Measurements from ENCODE around the gene CLEC16A. TPM values are rescaled to one million over a fixed set of nuclear protein-coding genes. Genes with fewer than 3 reads are reported as not detected.

Gene CLEC16A
- total and polyA plus RNA-seq, 9 of the 15 experiments (the other 6 are each of a cell fraction or from before 2014, with no cell fraction given) = 1.00 to 22.3 (median 10.0) TPM

DNA sequence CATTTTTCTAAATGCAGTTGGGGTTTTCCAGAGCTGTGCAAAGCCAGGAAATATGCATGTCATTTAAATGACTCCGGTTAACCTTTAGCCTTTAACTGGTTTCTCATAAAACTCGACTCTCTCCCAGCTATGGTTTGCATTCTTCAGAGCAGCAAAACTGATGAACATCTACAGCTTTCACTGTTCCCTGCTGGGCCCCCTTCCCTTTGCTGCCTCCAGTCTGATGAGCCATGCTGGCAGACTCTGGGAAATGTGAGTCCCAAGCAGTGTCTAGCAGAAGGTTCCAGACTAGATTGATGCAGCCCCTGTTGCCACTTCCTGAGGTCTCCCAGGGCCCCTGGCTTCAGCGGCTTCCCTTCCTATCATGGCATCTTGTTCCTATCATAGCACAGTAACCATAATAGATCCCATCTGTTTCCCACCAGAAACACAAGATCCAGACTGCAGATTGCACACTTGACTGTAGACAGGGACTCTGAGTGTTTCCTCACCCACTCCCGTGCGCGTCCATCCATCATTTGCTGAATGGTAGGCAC lies 135.4 kb downstream of the CLEC16A start (continued):
- TF ChIP-seq, protein P1, sequence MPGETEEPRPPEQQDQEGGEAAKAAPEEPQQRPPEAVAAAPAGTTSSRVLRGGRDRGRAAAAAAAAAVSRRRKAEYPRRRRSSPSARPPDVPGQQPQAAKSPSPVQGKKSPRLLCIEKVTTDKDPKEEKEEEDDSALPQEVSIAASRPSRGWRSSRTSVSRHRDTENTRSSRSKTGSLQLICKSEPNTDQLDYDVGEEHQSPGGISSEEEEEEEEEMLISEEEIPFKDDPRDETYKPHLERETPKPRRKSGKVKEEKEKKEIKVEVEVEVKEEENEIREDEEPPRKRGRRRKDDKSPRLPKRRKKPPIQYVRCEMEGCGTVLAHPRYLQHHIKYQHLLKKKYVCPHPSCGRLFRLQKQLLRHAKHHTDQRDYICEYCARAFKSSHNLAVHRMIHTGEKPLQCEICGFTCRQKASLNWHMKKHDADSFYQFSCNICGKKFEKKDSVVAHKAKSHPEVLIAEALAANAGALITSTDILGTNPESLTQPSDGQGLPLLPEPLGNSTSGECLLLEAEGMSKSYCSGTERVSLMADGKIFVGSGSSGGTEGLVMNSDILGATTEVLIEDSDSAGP (CRISPR knock-in tag; IDR thresholded peaks at IDR 0.05) = no peak
- TF ChIP-seq CREBBP (IDR thresholded peaks at IDR 0.05; ENCODE audit: low read depth, low read length) (no peak), RBM34 (IDR thresholded peaks at IDR 0.05; ENCODE audit: borderline replicate concordance, insufficient read depth, low read length) (no peak), TCF7 (IDR thresholded peaks at IDR 0.05; ENCODE audit: borderline replicate concordance) (no peak), SMAD4 (CRISPR knock-in tag; conservative IDR thresholded peaks at IDR 0.05) (no peak)
- TF ChIP-seq, protein P2, sequence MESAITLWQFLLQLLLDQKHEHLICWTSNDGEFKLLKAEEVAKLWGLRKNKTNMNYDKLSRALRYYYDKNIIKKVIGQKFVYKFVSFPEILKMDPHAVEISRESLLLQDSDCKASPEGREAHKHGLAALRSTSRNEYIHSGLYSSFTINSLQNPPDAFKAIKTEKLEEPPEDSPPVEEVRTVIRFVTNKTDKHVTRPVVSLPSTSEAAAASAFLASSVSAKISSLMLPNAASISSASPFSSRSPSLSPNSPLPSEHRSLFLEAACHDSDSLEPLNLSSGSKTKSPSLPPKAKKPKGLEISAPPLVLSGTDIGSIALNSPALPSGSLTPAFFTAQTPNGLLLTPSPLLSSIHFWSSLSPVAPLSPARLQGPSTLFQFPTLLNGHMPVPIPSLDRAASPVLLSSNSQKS (CRISPR knock-in tag; IDR thresholded peaks at IDR 0.05) = no peak

DNA sequence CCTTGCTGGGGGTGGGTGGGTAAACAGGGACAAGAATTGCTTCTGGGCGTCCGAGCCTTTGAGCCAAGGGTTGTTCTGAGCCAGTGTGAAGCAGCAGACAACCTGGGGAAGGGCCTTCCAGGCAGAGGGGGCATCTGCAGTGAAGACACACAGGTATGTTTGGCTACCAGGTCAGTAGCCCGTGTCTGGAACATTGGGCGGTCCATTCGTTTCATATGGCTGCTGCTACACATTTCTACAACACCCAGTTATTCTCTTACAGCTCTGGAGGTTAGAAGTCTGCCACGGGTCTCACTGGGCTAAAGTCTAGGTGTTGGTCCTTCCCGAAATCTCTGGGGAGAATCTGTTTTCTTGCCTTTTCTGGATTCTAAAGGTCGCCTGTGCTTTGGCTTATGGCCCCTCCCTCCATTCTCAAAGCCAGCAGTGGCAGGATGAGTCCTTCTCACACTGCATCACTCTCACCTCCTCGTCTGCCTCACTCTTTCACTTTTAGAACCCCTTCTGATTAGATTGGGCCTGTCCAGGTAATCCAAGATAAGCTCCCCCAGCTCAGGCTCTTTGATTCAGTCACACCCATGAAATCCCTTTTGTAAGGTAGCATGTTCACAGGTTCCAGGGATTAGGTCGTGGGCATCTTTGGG lies 136.1 kb downstream of the CLEC16A start:
- Histone ChIP-seq H3K27me3 (ENCODE audit: control insufficient read depth in 2 of 2, insufficient read depth in 2 of 2, low read length in 2 of 2) (no peaks in the 10 kb centered on the region), H3K4me3 (no peak overlapping the region), H3K4me1 (replicated peaks in 1 of 2; ENCODE audit: control insufficient read depth in 2 of 2, insufficient read depth in 2 of 2, low read length in 2 of 2) (peaks cover 7 to 12% of the 10 kb centered on the region in 2 experiments; a peak in 4 of 5 replicates), H3K9me1 (ENCODE audit: control insufficient read depth, insufficient read depth, low read length) (no peaks in the 10 kb centered on the region), H3K4me2 (ENCODE audit: insufficient read depth, low read length) (no peak overlapping the region), H3K9me3 (replicated peaks; ENCODE audit: control insufficient read depth, insufficient read depth, low read depth, low read length) (no peaks in the 10 kb centered on the region), H2AFZ (ENCODE audit: low read depth, low read length) (no peak overlapping the region), H3K9ac (ENCODE audit: insufficient read depth in 1 of 2, low read depth in 2 of 2, low read length in 2 of 2) (no peak overlapping the region; a peak in 1 of 4 replicates), H3K36me3 (ENCODE audit: control insufficient read depth, insufficient read depth, low read length) (peaks cover 7% of the 10 kb centered on the region; the same call in 1 of the 3 replicates), H4K20me1 (replicated peaks; ENCODE audit: control insufficient read depth, insufficient read depth, low read length) (no peaks in the 10 kb centered on the region), H3K27ac (ENCODE audit: extremely low read depth, low read depth, low read length) (no peak overlapping the region), H3K79me2 (ENCODE audit: control insufficient read depth, insufficient read depth, low read length) (no peaks in the 10 kb centered on the region)
- FAIRE-seq = no peak
- ATAC-seq = no peak
- no peak for DNase-seq (ENCODE audit: extremely low read depth in 1 of 4, low spot score in 3 of 4)
- 77% methylated on average over 9 of the region's 10 CpGs for WGBS (ENCODE audit: insufficient coverage, low coverage, missing lambda C conversion rate)
- no TSS peak for BruUV-seq (replicated peaks)
- ChIA-PET CTCF (ENCODE audit: low intra/inter-chr PET ratio) (no interaction called here), POLR2A (no interaction called here)
- in situ Hi-C loops (cut with MboI) = no loop called here
- intact Hi-C loops (cut with micrococcal nuclease) = no loop called here
- TF ChIP-seq POLR2B (IDR thresholded peaks at IDR 0.05; ENCODE audit: low read depth, partially characterized antibody) = no peak
- TF ChIP-seq SIN3B (IDR thresholded peaks at IDR 0.05; ENCODE audit: low read depth) = no peak
- TF ChIP-seq, protein P3, sequence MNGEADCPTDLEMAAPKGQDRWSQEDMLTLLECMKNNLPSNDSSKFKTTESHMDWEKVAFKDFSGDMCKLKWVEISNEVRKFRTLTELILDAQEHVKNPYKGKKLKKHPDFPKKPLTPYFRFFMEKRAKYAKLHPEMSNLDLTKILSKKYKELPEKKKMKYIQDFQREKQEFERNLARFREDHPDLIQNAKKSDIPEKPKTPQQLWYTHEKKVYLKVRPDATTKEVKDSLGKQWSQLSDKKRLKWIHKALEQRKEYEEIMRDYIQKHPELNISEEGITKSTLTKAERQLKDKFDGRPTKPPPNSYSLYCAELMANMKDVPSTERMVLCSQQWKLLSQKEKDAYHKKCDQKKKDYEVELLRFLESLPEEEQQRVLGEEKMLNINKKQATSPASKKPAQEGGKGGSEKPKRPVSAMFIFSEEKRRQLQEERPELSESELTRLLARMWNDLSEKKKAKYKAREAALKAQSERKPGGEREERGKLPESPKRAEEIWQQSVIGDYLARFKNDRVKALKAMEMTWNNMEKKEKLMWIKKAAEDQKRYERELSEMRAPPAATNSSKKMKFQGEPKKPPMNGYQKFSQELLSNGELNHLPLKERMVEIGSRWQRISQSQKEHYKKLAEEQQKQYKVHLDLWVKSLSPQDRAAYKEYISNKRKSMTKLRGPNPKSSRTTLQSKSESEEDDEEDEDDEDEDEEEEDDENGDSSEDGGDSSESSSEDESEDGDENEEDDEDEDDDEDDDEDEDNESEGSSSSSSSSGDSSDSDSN (IDR thresholded peaks at IDR 0.05; ENCODE audit: borderline replicate concordance in 1 of 2, low read depth in 2 of 2, low read length in 2 of 2) = no peak
- no peak for TF ChIP-seq SMARCA5 (IDR thresholded peaks at IDR 0.05)
- TF ChIP-seq, protein P4, sequence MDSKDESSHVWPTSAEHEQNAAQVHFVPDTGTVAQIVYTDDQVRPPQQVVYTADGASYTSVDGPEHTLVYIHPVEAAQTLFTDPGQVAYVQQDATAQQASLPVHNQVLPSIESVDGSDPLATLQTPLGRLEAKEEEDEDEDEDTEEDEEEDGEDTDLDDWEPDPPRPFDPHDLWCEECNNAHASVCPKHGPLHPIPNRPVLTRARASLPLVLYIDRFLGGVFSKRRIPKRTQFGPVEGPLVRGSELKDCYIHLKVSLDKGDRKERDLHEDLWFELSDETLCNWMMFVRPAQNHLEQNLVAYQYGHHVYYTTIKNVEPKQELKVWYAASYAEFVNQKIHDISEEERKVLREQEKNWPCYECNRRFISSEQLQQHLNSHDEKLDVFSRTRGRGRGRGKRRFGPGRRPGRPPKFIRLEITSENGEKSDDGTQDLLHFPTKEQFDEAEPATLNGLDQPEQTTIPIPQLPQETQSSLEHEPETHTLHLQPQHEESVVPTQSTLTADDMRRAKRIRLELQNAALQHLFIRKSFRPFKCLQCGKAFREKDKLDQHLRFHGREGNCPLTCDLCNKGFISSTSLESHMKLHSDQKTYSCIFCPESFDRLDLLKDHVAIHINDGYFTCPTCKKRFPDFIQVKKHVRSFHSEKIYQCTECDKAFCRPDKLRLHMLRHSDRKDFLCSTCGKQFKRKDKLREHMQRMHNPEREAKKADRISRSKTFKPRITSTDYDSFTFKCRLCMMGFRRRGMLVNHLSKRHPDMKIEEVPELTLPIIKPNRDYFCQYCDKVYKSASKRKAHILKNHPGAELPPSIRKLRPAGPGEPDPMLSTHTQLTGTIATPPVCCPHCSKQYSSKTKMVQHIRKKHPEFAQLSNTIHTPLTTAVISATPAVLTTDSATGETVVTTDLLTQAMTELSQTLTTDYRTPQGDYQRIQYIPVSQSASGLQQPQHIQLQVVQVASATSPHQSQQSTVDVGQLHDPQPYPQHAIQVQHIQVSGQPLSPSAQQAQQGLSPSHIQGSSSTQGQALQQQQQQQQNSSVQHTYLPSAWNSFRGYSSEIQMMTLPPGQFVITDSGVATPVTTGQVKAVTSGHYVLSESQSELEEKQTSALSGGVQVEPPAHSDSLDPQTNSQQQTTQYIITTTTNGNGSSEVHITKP (IDR thresholded peaks at IDR 0.05; ENCODE audit: partially characterized antibody) = no peak

Measured in K562 (cell line).